Left ventricle myocardium inferior (tissue), 1 donor: ENCODE measurements around the gene NCKAP5L. TPM values are rescaled to one million over a fixed set of nuclear protein-coding genes. Genes with fewer than 3 reads are reported as not detected.

Experiments
- DNase-seq: peaks from one replicate; pipeline ENCODE4 v3.0.0-alpha.2; 2020
- H3K27ac ChIP-seq: fragments of 200-600 bp; replicated peaks from 2 replicates; pipeline ENCODE4 v1.8.0; 2021
- H3K27me3 ChIP-seq: fragments of 200-600 bp; 2 replicates; pipeline ENCODE4 v1.8.0; 2021; ENCODE audit warnings: low read depth
- H3K36me3 ChIP-seq: fragments of 200-600 bp; 2 replicates; pipeline ENCODE4 v1.8.0; 2021
- H3K4me1 ChIP-seq: fragments of 200-600 bp; 2 replicates; pipeline ENCODE4 v1.8.0; 2021
- H3K4me3 ChIP-seq: fragments of 200-600 bp; 2 replicates; pipeline ENCODE4 v1.8.0; 2021; ENCODE audit warnings: mild to moderate bottlenecking, moderate library complexity
- H3K9me3 ChIP-seq: fragments of 200-600 bp; replicated peaks from 2 replicates; pipeline ENCODE4 v1.8.0; 2021
- CTCF ChIP-seq: fragments of 200-600 bp; IDR thresholded peaks from 2 replicates; pipeline ENCODE4 v1.8.0; 2021; ENCODE audit warnings: antibody characterized with exemption, mild to moderate bottlenecking, borderline replicate concordance
- intact Hi-C: fragments of 100-400 bp; cut with micrococcal nuclease; formaldehyde crosslinking; loops from one replicate; pipeline ENCODE4 v1.11.0; 2022
- total RNA-seq: library from RNA; stranded (reverse); fragmentation: NEBNext Ultra II Directional; extraction: Animal tissue kit (Norgen Biotek cat#: 25700); gene quantifications from one replicate; pipeline ENCODE4 v1.2.1, GENCODE V29; 2021
- donor health status: DM: no; HTN: yes; CAD: no; lungs with severe emphysema.

NCKAP5L gene
- total RNA-seq, 1 donor from 2014 or later, result 25.5 TPM

- TF ChIP-seq CTCF, result no peak
- H3K4me1 ChIP-seq, result peaks cover 83% of the 10 kb centered on the region
- peak overlapping the region; percentile 96 for H3K4me3 ChIP-seq
- no peaks in the 10 kb centered on the region for H3K27me3 ChIP-seq
- peak overlapping the region; percentile 98 for H3K27ac ChIP-seq
- peaks cover 11% of the 10 kb centered on the region for H3K36me3 ChIP-seq
- H3K9me3 ChIP-seq, result no peaks in the 10 kb centered on the region
- intact Hi-C loops, result no loop called here
- DNase-seq, result no peak
Measured at GRCh38 chr12:49825971-49826421, 2.2 kb downstream of the NCKAP5L start.

GRCh38 chr12:49825360-49825970 lies 2.7 kb downstream of the NCKAP5L start:
- intact Hi-C loops, result no loop called here
- peak overlapping the region; percentile 96 for H3K4me3 ChIP-seq
- peak; percentile 46 for DNase-seq
- peaks cover 88% of the 10 kb centered on the region for H3K4me1 ChIP-seq
- no peaks in the 10 kb centered on the region for H3K9me3 ChIP-seq
- H3K27me3 ChIP-seq, result no peaks in the 10 kb centered on the region
- peaks cover 11% of the 10 kb centered on the region for H3K36me3 ChIP-seq
- peak overlapping the region; percentile 98 for H3K27ac ChIP-seq
- TF ChIP-seq CTCF, result no peak

- H3K4me3 ChIP-seq, result peak overlapping the region; percentile 96
- TF ChIP-seq CTCF, result no peak
- intact Hi-C loops, result no loop called here
- H3K9me3 ChIP-seq, result no peaks in the 10 kb centered on the region
- H3K36me3 ChIP-seq, result peaks cover 11% of the 10 kb centered on the region
- peaks cover 94% of the 10 kb centered on the region for H3K4me1 ChIP-seq
- peak overlapping the region; percentile 98 for H3K27ac ChIP-seq
- no peaks in the 10 kb centered on the region for H3K27me3 ChIP-seq
- no peak for DNase-seq
Measured at GRCh38 chr12:49824895-49825294, 3.3 kb downstream of the NCKAP5L start.

- no peaks in the 10 kb centered on the region for H3K9me3 ChIP-seq
- peak overlapping the region; percentile 96 for H3K4me3 ChIP-seq
- intact Hi-C loops, result no loop called here
- peaks cover 11% of the 10 kb centered on the region for H3K36me3 ChIP-seq
- peak overlapping the region; percentile 98 for H3K27ac ChIP-seq
- no peak for DNase-seq
- no peak for TF ChIP-seq CTCF
- H3K4me1 ChIP-seq, result peaks cover 98% of the 10 kb centered on the region
- H3K27me3 ChIP-seq, result no peaks in the 10 kb centered on the region
Measured at GRCh38 chr12:49824416-49824815, 3.8 kb downstream of the NCKAP5L start.

GRCh38 chr12:49823951-49824350 lies 4.3 kb downstream of the NCKAP5L start:
- peaks cover 98% of the 10 kb centered on the region for H3K4me1 ChIP-seq
- peaks cover 11% of the 10 kb centered on the region for H3K36me3 ChIP-seq
- H3K27me3 ChIP-seq, result no peaks in the 10 kb centered on the region
- TF ChIP-seq CTCF, result no peak
- intact Hi-C loops, result no loop called here
- DNase-seq, result no peak
- H3K4me3 ChIP-seq, result peak overlapping the region; percentile 96
- peak overlapping the region; percentile 98 for H3K27ac ChIP-seq
- H3K9me3 ChIP-seq, result no peaks in the 10 kb centered on the region
